Effector memory CD8-positive, alpha-beta T cell (primary cell): Measurements from ENCODE around the gene PITPNC1.
"Not testable (repeated sequence)": the region's sequence is repeated elsewhere in the genome, so short reads cannot be mapped to it uniquely, and the experiment has no call there.

Experiments
- ATAC-seq: fragments of 150-1000 bp; cut with Tn5 transposase; replicated peaks from 2 replicates; pipeline ENCODE4 v1.10.0; 2021; ENCODE audit warnings: mild to moderate bottlenecking, moderate library complexity
- DNase-seq, 3 experiments: peaks; one replicate each; pipeline ENCODE4 v3.0.0; 2021
- H3K27ac Mint-ChIP-seq, 2 donors: one replicate each; pipeline ENCODE4 v1.8.0; 2022; ENCODE audit warnings: mild to moderate bottlenecking in 2 of 2, mixed read lengths in 2 of 2, moderate library complexity in 2 of 2
- H3K27me3 Mint-ChIP-seq, 2 donors: one replicate each; pipeline ENCODE4 v1.8.0; 2022; ENCODE audit warnings: mixed read lengths in 2 of 2
- H3K36me3 Mint-ChIP-seq: one replicate; pipeline ENCODE4 v1.8.0; 2022; ENCODE audit warnings: mild to moderate bottlenecking, moderate library complexity, mixed read lengths; ENCODE audit not compliant: insufficient read depth
- H3K4me1 Mint-ChIP-seq, 2 donors: one replicate each; pipeline ENCODE4 v1.8.0; 2022; ENCODE audit warnings: low read depth in 2 of 2, mixed read lengths in 2 of 2
- H3K4me3 Mint-ChIP-seq, 2 donors: one replicate each; pipeline ENCODE4 v1.8.0; 2022; ENCODE audit warnings: mild to moderate bottlenecking in 2 of 2, mixed read lengths in 2 of 2, moderate library complexity in 2 of 2
- H3K9me3 Mint-ChIP-seq, 2 donors: one replicate each; pipeline ENCODE4 v1.8.0; 2022; ENCODE audit warnings: mixed read lengths in 2 of 2

The PITPNC1 gene

GRCh38 chr17:67632141-67632540 lies 255.1 kb downstream of the PITPNC1 start:
- no peak for DNase-seq
- peak overlapping the region in 1 of 2 donors; percentile 32 for H3K27ac Mint-ChIP-seq
- no peak overlapping the region for H3K4me3 Mint-ChIP-seq
- peaks cover 18% of the 10 kb centered on the region in 2 donors for H3K4me1 Mint-ChIP-seq
- peaks cover 52% of the 10 kb centered on the region for H3K36me3 Mint-ChIP-seq
- H3K9me3 Mint-ChIP-seq: no peaks in the 10 kb centered on the region
- no peaks in the 10 kb centered on the region for H3K27me3 Mint-ChIP-seq
- no peak for ATAC-seq

DNA sequence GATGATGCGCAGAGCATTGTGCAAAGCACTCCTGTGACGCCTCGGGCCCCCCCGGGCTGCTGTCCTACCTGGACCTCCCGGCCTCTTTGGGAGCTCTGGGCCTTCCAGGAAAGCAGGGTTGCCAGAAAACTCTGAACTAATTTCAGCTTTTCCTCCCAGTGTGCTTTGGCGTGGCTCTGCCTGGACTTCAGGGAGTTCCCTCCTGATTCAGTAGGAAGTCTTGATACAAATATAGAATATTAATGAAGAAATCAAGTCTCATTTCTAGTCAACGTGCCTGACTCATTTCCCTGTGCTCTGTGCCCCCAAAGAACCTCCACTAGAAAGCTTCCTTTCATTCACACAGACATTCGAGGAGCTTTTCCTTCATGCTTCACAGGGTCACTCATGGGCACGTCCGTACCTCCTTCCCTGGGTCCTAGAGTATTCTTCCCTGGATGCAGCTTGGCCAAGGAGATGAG lies 256.7 kb downstream of the PITPNC1 start:
- ATAC-seq: no peak
- Mint-ChIP-seq H3K4me1 (peaks cover 15 to 19% of the 10 kb centered on the region in 2 donors), H3K36me3 (peaks cover 53% of the 10 kb centered on the region), H3K27me3 (no peaks in the 10 kb centered on the region), H3K9me3 (no peaks in the 10 kb centered on the region), H3K27ac (peak overlapping the region in 1 of 2 donors; percentile 32), H3K4me3 (no peak overlapping the region)
- no peak for DNase-seq

DNA sequence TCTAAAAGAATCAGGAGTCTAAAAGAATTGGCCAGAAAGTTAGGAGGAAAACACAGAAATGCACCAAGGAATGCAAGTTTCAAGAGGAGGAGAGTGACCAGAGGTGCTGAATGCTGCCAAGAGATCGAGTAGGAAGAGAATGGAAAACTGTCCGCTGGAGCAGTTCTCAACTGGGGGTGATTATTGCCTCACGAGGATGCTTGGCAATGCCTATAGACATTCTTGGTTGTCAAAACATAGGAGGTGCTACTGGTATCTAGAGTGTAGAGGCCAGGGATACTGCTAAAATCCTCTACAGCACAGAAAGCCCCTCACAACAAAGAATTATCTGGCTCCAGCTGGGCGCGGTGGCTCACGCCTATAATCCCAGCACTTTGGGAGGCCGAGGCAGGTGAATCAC lies 258.6 kb downstream of the PITPNC1 start:
- H3K27me3 Mint-ChIP-seq: no peaks in the 10 kb centered on the region
- no peak for DNase-seq
- no peak for ATAC-seq
- H3K36me3 Mint-ChIP-seq: peaks cover 55% of the 10 kb centered on the region
- H3K4me3 Mint-ChIP-seq: no peak overlapping the region
- H3K27ac Mint-ChIP-seq: peak overlapping the region; percentile 46 to 68
- H3K9me3 Mint-ChIP-seq: no peaks in the 10 kb centered on the region
- peaks cover 11 to 19% of the 10 kb centered on the region in 2 donors for H3K4me1 Mint-ChIP-seq

DNA sequence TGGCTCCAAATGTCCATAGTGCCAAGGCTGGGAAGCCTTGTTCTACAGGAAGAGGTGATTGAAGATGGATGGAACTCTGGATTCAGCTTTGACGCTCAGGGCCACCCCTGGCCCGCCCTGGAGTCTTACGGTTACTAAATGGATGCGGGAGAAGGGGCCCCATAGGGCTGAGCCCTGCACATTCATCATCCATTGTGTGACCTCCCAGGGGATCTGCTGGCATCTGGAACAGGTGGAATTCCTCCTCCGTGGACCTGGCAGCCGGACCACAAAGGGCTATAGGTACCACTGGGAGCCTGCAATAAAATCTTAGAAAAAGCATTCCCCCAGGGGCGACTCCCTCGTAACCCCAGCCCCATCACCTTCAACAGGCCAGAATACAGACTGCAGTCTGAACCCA lies 259.2 kb downstream of the PITPNC1 start:
- Mint-ChIP-seq H3K9me3 (no peaks in the 10 kb centered on the region), H3K4me3 (no peak overlapping the region), H3K27ac (peak overlapping the region; percentile 46 to 68), H3K4me1 (peaks cover 11 to 19% of the 10 kb centered on the region in 2 donors), H3K27me3 (no peaks in the 10 kb centered on the region), H3K36me3 (peaks cover 53% of the 10 kb centered on the region)
- no peak for ATAC-seq
- no peak for DNase-seq

DNA sequence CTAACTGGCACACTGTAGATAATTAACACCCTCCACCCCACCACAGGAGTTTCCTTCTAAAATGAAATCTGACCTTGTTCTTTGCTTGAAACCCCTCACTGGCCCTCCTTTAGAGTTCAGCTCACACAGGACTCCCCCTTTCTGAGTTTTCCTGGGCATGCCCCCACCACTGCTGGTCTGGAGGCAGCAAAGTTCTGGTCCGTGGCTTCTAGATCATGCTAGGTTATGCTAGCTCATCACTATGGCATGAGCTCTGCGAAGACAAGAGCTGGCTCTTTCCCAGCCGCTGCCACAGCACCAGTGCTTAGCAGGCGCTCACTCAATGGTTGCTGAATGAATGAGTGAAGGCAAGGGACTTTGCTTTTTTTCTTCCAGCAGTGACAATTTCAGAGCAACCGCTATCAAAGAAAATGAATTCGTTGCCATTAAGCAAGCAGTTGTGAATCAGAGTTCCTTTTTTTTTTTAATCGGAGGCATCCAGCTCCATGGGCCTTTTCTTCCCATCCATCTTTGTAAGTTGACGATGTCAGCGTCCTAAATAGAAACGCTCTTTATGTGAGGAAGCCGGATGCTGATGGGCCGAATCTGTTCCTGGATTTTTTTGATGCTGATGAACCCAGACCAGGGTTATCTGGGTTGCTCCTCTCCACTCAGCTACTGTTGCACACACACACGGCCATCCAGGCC lies 259.9 kb downstream of the PITPNC1 start:
- no peaks in the 10 kb centered on the region for H3K9me3 Mint-ChIP-seq
- ATAC-seq (no peak), DNase-seq (no peak)
- peaks cover 12 to 19% of the 10 kb centered on the region in 2 donors for H3K4me1 Mint-ChIP-seq
- no peaks in the 10 kb centered on the region for H3K27me3 Mint-ChIP-seq
- peaks cover 48% of the 10 kb centered on the region for H3K36me3 Mint-ChIP-seq
- H3K4me3 Mint-ChIP-seq: no peak overlapping the region
- no peak overlapping the region for H3K27ac Mint-ChIP-seq

DNA sequence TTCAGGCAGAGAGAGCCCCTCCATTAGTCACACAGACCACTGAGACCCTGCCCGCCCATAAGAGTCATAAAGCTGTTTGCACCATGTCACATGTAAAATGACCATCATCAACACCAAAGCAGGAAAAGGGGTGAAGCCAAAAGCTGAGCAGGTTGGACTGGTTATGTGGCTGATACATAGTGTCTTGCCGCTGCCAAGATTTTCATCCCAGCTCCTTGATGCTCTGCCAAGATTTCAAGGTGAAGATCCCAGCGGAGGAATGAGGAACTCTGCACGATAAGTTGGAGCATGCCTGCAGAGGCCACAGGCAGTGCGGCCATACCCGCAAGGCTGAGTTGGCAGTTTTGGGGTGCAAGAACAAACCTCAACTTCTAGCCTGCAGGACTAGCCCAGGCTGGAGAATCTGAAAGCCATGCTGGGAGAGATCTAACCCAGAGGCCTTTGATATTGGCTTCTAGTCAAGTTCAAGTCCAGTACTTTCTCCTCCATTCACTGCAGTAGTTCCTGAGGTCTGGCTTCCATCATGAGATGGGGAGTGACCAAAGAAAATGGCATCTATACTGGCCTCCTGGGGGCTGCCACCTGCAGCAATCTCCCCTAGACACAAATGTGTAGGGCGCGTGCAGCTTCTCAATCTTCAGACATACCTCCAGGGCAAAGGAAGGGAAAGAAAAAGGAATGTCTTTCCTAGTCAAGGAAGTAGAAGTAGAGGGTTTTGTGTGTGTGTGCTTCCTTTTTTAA lies 261.0 kb downstream of the PITPNC1 start:
- Mint-ChIP-seq H3K27me3 (no peaks in the 10 kb centered on the region), H3K4me1 (peaks cover 16 to 21% of the 10 kb centered on the region in 2 donors), H3K36me3 (peaks cover 40% of the 10 kb centered on the region), H3K9me3 (no peaks in the 10 kb centered on the region), H3K4me3 (no peak overlapping the region), H3K27ac (peak overlapping the region; percentile 85 to 86)
- DNase-seq (no peak), ATAC-seq (no peak)

DNA sequence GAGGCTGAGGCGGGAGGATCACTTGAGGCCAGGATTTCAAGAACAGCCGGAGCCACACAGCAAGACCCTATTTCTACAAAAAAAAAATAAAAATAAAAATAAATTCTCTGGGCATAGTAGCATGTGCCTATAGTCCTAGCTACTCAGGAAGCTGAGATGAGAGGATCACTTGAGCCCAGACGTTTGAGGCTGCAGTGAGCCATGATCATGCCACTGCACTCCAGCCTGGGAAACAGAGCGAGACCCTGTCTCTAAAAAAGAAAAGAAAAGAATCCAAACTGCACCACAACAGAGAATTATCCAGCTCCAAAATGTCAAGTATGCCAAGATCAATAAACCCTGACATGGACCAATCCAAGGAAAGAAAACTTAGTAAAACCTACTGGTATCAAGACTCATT lies 261.8 kb downstream of the PITPNC1 start:
- H3K4me1 Mint-ChIP-seq: peaks cover 16 to 23% of the 10 kb centered on the region in 2 donors
- H3K9me3 Mint-ChIP-seq: no peaks in the 10 kb centered on the region
- H3K4me3 Mint-ChIP-seq: no peak overlapping the region
- DNase-seq (no peak), ATAC-seq (no peak)
- peak overlapping the region; percentile 85 to 86 for H3K27ac Mint-ChIP-seq
- H3K27me3 Mint-ChIP-seq: no peaks in the 10 kb centered on the region
- peaks cover 32% of the 10 kb centered on the region for H3K36me3 Mint-ChIP-seq

- ATAC-seq (no peak), DNase-seq (no peak)
- Mint-ChIP-seq H3K9me3 (no peaks in the 10 kb centered on the region), H3K27me3 (no peaks in the 10 kb centered on the region), H3K36me3 (peaks cover 34% of the 10 kb centered on the region), H3K4me3 (no peak overlapping the region), H3K27ac (no peak overlapping the region), H3K4me1 (peaks cover 16 to 23% of the 10 kb centered on the region in 2 donors)
These were observed 262.5 kb downstream of the PITPNC1 start for GRCh38 chr17:67639555-67639954.

DNA sequence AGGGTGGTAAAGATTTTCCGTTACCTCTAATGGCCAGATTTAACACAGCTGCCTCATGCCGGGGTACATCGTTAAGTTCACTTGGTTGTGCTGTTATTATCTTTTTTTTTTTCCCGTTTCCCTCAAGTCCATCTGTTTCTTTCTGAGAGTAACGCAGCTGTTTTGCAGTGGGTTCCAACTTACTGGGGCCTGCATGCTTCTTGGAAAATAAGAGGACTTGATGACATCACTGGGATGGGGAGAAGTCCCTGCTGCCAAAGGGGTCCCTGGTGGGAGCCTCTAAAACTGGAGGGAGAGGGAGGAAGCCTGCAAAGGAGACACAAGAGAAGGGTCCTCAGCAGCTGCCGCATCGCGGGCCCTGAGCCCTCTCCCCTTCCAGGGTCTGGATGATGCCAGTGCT lies 262.9 kb downstream of the PITPNC1 start:
- Mint-ChIP-seq H3K27ac (no peak overlapping the region), H3K4me3 (no peak overlapping the region), H3K9me3 (no peaks in the 10 kb centered on the region), H3K27me3 (no peaks in the 10 kb centered on the region), H3K4me1 (peaks cover 16 to 23% of the 10 kb centered on the region in 2 donors), H3K36me3 (peaks cover 34% of the 10 kb centered on the region)
- ATAC-seq: no peak
- no peak for DNase-seq

- Mint-ChIP-seq H3K27me3 (no peaks in the 10 kb centered on the region), H3K36me3 (peaks cover 21% of the 10 kb centered on the region), H3K4me1 (peaks cover 13 to 20% of the 10 kb centered on the region in 2 donors), H3K4me3 (no peak overlapping the region), H3K27ac (peak overlapping the region; percentile 35 to 60), H3K9me3 (no peaks in the 10 kb centered on the region)
- DNase-seq: no peak
- ATAC-seq: no peak
These were observed 265.4 kb downstream of the PITPNC1 start for GRCh38 chr17:67642488-67642887.

- Mint-ChIP-seq H3K4me1 (peaks cover 13 to 23% of the 10 kb centered on the region in 2 donors), H3K4me3 (no peak overlapping the region), H3K36me3 (peaks cover 13% of the 10 kb centered on the region), H3K27ac (peak overlapping the region in 1 of 2 donors; percentile 41), H3K27me3 (no peaks in the 10 kb centered on the region), H3K9me3 (no peaks in the 10 kb centered on the region)
- no peak for ATAC-seq
- no peak for DNase-seq
These were observed 267.0 kb downstream of the PITPNC1 start for GRCh38 chr17:67644061-67644460.

GRCh38 chr17:67645195-67645594 lies 268.1 kb downstream of the PITPNC1 start:
- H3K9me3 Mint-ChIP-seq, H3K4me3 Mint-ChIP-seq, H3K27me3 Mint-ChIP-seq, ATAC-seq, DNase-seq, H3K27ac Mint-ChIP-seq: not testable (repeated sequence)
- Mint-ChIP-seq H3K4me1 (peaks cover 17 to 34% of the 10 kb centered on the region in 2 donors), H3K36me3 (peaks cover 15% of the 10 kb centered on the region)

DNA sequence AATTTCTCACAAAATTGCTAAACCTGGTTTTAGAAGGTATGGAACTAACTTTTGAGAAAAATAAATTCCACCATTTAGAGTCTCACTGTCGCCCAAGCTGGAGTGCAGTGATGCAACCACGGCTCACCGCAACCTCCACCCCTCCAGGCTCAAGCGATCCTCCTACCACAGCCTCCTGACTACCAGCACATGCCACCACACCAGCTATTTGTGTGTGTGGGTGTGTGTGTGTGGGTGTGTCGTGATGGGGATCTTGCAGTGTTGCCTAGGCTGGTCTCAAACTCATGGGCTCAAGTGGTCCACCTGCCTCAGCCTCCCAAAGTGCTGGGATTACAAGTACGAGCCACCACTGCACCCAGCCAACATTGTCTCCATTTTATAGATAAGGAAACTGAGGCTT lies 269.4 kb downstream of the PITPNC1 start:
- no peak for ATAC-seq
- Mint-ChIP-seq H3K27me3 (no peaks in the 10 kb centered on the region), H3K36me3 (peaks cover 17% of the 10 kb centered on the region), H3K9me3 (no peaks in the 10 kb centered on the region), H3K4me3 (no peak overlapping the region), H3K27ac (no peak overlapping the region), H3K4me1 (peaks cover 19 to 46% of the 10 kb centered on the region in 2 donors)
- no peak for DNase-seq

DNA sequence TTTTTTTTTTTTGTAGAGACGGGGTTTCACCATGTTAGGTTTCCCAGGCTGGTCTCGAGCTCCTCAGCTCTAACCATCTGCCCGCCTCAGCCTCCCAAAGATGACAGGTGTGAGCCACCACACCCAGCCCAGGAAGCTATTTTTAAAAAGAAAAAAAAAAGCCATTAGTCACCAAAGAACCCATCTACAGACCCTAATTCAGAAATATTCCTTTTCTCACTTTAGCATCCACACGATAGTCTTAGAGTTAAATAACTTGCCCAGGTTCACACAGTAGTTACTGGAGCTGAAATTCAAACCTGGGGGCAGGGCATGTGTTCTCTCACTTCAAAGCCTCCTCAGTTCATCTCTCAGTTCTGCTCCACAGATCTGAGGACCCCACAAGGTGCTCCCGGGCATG lies 270.4 kb downstream of the PITPNC1 start:
- H3K4me3 Mint-ChIP-seq: peak overlapping the region in 1 of 2 donors; percentile 48
- no peaks in the 10 kb centered on the region for H3K9me3 Mint-ChIP-seq
- no peak for DNase-seq
- H3K27me3 Mint-ChIP-seq: no peaks in the 10 kb centered on the region
- peaks cover 17 to 49% of the 10 kb centered on the region in 2 donors for H3K4me1 Mint-ChIP-seq
- H3K36me3 Mint-ChIP-seq: peaks cover 22% of the 10 kb centered on the region
- H3K27ac Mint-ChIP-seq: peak overlapping the region; percentile 25 to 78
- no peak for ATAC-seq
